GM19351 (cell line): ENCODE data around the gene TSPAN9.

ENCODE experiments used
- ATAC-seq: cut with Tn5 transposase; IDR thresholded peaks from one replicate; pipeline ENCODE4 v1.9.1; 2021; ENCODE audit warnings: mild to moderate bottlenecking, moderate library complexity; ENCODE audit not compliant: unreplicated experiment

TSPAN9 gene

GRCh38 chr12:3325736-3326135 is 248.6 kb downstream of the TSPAN9 start:
- no peak for ATAC-seq

GRCh38 chr12:3326156-3326849 is 249.1 kb downstream of the TSPAN9 start:
- ATAC-seq = no peak

GRCh38 chr12:3326850-3327780 is 249.9 kb downstream of the TSPAN9 start:
- ATAC-seq = no peak

- no peak for ATAC-seq
These were observed 250.9 kb downstream of the TSPAN9 start for GRCh38 chr12:3328081-3328480.

- no peak for ATAC-seq
These were observed 251.4 kb downstream of the TSPAN9 start for GRCh38 chr12:3328571-3328970.

- no peak for ATAC-seq
These were observed 252.2 kb downstream of the TSPAN9 start for GRCh38 chr12:3329361-3329760.

GRCh38 chr12:3330976-3331510 is 253.9 kb downstream of the TSPAN9 start:
- no peak for ATAC-seq

GRCh38 chr12:3332188-3332587 is 255.0 kb downstream of the TSPAN9 start:
- ATAC-seq = no peak

- no peak for ATAC-seq
These were observed 256.4 kb downstream of the TSPAN9 start for GRCh38 chr12:3333583-3333982.

GRCh38 chr12:3333991-3334391 is 256.8 kb downstream of the TSPAN9 start:
- ATAC-seq = no peak

GRCh38 chr12:3335078-3335487 is 257.9 kb downstream of the TSPAN9 start:
- ATAC-seq = no peak
